Smooth muscle cell of bladder (primary cell): ENCODE results near the gene ACSL3. TPM values are rescaled to one million over a fixed set of nuclear protein-coding genes. Genes with fewer than 3 reads are reported as not detected.

Source experiments
- total RNA-seq: library from RNA; depleted of rRNA; stranded (reverse); fragments of >200 nt; gene quantifications from 2 replicates; pipeline ENCODE4 v1.2.3, GENCODE V29; 2014

The ACSL3 gene
- 123 and 133 TPM in 2 replicates for total RNA-seq

GRCh38 chr2:222860740-222861410 is at the start of gene ACSL3:
ACSL3 (plus strand) TSS chr2:222861036; CDS start chr2:222908773, 47,737 bp downstream.

Other genes starting within 250 kb of the ACSL3 start
- 8.7 and 9.4 TPM in 2 replicates for gene FARSB, start 204.9 kb upstream of the ACSL3 start, total RNA-seq
- not detected in 2 replicates for gene MOGAT1, start 189.4 kb upstream of the ACSL3 start, total RNA-seq
- gene KCNE4, start 191.2 kb downstream of the ACSL3 start, total RNA-seq = 27.2 and 43.9 TPM in 2 replicates